Stomach (tissue), 4 donors: ENCODE measurements around the gene GRIFIN.

Experiments
- EP300 ChIP-seq: sonication (generic); formaldehyde crosslinking; IDR thresholded peaks from one replicate; pipeline ENCODE4 v1.6.1; 2017; ENCODE audit warnings: antibody characterized with exemption
- POLR2A ChIP-seq, 4 donors: fragments of 450-650 bp; IDR thresholded peaks; one replicate each; pipeline ENCODE4 v1.6.1; 2016; ENCODE audit warnings: antibody characterized with exemption in 4 of 4, control low read depth in 2 of 4, mild to moderate bottlenecking in 1 of 4, moderate library complexity in 1 of 4

GRCh38 chr7:2508327-2509215, 32.4 kb upstream of the GRIFIN start:
- no peak for TF ChIP-seq POLR2A (IDR thresholded peaks at IDR 0.05)
- TF ChIP-seq EP300, result no peak
